HG02943 (cell line): ENCODE data around the gene PUDP.

ENCODE experiments used
- ATAC-seq: cut with Tn5 transposase; IDR thresholded peaks from one replicate; pipeline ENCODE4 v1.9.1; 2021; ENCODE audit warnings: mild to moderate bottlenecking, low read depth, moderate library complexity; ENCODE audit not compliant: unreplicated experiment

PUDP gene

DNA sequence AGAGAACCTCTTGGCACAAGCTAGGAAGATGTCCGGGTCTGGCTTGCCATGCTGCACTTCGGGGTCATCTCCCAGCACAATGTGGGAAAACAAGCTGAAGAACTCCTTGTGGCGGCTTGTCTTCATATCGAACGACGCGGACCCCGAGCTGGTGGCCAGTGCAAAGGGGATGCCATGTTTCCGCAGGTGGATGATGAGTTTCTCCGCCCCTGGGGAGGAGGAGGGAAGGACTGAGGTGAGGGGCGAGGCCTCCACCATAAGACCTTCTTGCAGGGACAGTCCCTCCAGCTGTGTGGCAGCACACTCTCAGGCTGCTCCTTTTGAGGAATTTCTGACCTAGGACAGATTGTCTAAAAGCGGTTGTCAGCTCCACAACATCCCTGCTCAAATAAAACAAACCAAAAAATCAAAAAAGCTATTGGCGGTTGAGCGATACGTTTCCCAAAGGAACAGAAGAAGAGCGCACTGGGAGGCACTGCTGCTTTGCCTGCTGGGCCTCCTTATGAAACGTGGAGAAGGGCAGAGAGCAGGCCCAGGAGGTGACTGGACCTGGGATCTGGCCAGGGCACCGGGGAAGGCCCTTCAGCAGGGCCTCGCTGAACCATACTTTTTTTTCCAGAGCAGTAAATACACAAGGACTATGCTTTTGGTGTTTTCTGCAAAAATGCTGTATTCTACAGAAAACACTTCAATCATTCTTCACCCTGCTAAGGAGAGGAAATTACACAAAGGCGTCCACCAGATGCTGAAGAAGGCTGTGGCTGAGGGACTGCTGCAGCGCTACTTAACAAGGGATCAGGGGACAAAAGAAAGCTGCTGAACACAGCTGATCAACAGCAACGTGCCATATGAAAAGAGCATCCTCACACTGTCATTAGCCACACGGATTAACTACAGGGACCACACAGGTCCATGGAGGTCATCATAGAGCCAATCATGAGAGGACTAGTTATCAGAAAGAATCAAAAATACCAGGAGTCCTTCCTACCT is 70.4 kb downstream of the PUDP start:
- no peak for ATAC-seq

DNA sequence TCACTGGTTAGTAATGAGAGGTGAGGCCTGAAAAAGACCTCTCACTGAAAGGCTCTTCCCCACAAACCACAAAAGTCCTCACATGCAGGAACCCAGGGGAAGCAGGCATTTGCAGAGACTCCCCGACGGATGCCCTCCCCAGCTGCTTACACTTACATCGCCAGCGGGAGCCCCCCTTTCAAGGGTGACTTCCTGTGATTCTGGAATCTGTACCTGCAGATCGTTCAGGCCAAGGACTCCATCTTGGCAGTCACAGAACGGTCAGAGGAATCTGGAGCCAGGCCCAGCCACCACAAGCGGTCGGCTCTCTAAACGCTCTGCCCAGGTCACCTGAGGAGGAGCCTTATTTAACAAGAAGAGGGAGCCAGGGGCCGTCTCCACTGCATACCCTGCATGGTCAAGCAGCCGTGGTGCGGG is 71.7 kb downstream of the PUDP start:
- ATAC-seq = no peak

DNA sequence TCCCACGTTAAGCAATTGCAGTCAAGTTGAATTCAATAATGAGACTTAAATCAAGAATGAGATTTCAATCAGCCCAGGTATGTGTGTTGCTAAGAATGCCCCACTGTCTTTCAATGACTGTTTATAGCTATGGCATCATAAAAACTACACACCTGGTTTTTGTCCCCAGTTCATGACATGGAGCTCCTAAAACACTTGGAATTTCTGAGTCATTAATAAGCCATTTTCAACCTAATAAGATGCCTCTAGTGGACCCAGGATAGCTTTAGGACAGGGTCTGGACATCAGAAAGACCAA is 73.1 kb downstream of the PUDP start:
- no peak for ATAC-seq

DNA sequence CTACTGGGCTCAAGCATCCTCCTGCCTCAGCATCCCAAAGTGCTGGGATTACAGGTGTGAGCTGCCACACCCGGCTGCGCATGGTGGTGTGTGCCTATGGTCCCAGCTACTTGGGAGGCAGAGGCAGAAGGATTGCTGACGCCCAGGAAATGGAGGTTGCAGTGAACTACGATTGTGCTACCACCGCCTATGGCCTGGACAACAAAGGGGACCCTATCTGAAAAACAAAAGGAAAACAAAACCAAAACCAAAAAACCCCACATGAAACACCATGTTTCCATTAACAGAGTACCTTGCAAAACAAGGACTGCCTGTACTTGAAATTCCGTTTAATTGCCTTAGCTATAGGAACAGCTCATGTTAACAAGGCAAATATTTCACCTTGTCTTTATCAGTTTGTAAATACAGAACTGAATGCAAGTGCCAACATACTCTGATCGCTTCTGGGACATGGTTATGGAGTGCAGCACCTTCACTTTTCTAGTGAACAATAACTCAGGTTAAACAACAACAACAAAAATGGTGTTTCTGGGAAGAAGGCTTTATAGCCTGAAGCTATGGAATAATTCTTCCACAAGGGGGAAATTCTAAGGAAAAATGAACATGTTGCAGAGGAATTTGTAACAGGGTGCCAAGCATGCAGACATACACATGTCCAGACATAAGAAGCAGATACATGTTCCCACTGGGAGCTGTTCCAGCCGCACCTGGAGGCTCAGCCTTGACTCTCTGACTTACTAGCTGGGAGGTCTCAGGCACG is 73.6 kb downstream of the PUDP start:
- no peak for ATAC-seq

DNA sequence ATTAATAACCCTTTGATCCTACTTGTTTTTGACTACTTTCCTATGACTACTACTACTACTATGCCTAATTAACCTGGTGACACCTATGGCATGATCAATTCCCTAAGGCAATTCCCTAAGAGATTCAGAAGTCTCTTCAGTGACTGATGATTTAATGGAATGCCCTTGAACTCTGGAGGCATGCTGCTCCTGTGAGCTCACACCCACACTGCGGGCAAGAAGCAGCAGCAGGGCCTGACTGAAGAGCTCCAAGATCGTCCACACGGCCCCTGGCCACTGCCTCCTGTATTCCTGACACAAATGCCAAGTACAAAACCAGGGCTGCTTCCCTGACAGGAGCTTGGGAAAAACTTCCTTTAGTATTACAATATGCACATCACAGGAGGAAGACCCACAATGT is 74.6 kb downstream of the PUDP start:
- no peak for ATAC-seq

DNA sequence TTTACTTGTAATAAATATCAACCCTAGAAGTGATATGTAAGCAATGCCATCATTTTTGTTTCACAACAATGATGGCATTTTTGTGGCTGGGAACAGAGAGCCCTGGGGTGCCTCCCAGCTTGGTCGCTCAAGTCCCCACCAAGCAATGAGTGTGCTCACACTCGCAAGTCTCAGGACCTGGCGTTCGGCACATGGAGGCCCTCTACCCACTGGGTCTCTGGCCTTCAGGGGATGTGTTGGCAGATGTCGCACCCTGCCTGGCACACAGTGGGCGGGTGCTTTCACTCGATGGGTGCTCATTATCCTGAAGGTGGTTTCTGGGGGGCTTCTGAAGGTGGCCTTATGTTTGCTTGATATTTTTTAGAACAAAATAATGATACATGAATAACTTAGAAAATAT is 75.1 kb downstream of the PUDP start:
- no peak for ATAC-seq

DNA sequence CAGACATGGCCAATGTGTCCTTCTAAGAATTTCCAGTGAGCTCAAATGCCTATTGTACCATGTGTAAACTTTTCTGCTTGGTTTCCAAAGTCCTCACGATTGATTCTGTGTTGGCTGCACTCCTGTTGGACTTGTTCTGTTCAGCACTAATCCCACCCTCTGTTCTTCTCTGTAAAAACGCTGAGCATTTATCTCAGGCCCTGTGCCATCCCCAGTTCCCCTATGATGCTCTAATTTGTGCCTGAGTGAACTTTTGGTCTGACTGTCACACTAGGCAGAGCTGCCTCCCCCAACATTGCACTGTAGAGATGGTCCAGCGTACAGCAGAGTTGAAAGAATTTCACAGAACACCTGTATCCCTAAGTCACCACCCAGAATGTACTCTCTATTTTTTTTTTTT is 76.6 kb downstream of the PUDP start:
- no peak for ATAC-seq

DNA sequence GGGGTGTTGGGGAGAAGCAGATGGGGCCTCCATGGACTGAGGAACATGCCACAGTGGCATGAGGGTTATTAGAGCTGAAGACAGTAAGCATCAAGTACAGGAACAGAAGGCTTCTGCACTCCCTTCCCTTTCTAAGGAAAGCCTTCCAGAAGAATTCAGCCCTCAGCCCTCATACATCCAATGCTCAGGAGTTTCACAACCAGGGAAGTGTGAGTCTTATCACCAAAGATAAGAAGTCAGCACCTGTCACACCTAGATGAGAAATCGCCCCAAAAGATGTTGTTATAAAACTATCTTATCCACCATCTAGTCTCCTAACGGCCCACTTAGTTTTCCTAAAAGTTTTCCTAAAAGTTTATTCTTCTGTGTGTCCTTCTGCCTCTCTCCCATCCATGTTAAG is 78.4 kb downstream of the PUDP start:
- no peak for ATAC-seq

DNA sequence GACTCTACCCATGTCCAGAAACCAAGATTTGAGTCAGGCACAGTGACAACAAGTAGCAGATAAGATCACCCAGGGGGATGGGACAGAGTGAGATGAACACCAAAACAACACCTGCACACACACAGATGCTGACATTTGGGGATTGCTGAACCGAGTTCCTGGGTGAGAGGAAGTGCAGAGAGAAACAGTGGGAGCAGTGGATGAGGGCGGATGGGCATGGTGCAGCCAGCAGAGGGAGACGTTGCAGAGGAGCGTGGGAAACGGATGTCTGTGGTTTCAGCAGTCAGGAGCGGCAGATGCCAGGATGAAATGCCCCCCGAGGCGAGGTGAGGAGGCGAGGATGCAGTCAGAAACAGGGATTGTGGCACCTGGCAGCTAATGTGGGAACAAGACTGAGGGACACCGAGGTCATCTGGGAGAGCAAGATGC is 79.0 kb downstream of the PUDP start:
- ATAC-seq = no peak

DNA sequence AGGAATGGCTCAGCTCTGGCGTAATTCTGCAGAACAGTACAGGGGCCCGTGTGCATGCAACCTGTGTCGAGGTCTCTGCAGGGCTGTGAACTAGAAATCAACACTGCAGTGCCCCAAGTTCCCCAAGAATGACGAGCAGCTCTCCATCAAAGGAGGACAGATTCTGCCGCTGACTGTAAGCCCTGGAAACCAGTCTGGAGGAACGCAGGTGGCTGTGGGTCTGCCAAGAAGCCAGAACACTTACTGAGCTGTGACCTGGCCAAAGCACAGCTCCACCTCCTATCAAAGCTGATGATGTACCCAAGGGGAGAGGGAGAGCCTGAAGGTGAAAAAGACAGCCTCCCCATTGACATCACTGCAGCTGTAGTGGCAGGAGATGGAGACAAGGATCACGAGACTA is 80.7 kb downstream of the PUDP start:
- ATAC-seq = no peak

DNA sequence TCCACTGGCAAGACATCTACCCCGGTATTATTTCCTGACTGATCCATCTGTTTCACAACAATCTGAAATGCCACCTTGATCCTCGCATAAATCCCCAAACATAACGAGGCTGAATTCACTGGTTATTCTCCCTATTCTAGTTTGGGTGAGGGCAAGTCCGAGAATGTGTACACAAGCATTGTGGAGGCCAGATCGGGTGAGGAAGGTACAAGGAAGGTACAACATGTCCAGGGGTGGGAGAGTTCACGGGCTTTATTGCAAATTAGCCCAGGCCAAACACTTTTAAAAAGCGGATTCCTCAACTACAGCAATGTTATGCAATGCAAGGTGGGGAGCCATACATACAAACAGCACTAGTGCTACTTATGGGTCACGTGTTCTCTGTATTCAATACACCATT is 82.5 kb downstream of the PUDP start:
- no peak for ATAC-seq

DNA sequence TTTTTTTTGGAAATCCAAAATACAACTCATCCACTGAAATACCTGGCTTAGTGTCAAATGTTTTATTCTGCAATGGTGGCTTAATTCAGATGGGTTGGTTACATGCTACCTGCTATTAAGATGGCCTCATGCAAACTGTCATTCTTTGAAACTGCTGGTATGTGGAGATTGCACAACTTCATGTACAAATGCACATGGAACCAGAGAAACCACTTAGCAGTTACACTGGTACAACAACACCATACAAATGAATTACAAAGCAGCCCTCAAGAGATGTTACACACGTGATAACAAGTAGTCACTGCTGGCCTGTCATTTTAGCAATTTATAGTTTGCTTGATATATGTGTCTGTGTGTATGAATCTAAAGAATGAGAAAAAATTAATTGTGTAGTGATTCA is 85.0 kb downstream of the PUDP start:
- no peak for ATAC-seq

DNA sequence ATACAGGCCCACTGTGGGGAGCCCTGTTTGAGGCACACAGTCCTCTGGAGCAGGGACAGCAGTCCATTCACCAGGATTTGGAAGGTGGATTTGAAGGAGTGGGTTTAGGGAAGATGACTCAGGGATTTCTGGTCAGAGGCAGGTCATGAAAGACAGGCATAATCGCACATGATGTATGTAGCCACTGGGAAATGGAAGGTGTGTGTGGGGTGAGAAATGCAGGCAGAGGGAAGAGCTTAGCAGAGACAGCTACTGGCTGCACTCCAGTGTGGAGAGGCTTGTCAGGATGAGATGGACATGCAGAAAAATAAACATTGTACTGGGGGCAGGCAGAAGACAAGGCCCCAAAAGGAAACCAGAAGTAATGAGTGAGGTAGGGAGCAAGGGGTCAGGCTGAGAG is 85.7 kb downstream of the PUDP start:
- ATAC-seq = no peak

DNA sequence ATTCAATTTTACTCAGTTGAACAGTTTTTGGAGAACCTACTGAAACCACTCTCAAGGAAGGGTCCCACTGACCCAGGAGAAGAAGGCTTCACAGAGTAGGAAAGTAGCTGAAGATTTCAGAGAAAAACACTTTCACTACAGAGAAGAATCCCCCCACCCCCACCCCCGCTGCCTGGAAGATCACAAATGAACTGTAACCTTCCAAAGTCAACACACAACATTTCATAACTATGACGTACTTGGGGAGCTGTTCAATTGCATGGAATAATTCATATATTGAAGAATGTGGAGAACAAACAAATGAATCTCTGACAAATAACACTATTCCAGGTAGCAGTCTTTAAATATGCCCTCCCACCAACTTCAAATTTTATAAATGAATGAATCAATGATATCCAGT is 86.5 kb downstream of the PUDP start:
- ATAC-seq = no peak

DNA sequence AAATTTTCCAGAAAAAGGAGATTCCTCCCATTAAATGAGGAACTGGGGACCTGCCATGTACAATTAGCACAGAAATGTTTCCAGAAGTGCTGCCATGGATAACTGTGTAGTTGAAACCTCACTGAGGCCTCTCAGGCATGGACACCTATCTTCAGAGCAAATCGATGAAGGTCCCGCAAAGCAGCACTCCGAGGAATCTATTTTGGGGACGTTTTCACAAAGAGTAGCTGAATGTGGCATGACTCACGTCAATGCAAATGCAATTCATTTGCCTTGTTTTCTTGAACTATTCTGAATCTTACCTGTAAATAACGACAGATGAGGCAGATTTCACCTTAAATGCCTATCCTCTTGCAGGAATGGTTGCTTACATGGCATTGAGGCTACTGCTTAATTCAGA is 87.5 kb downstream of the PUDP start:
- ATAC-seq = no peak

DNA sequence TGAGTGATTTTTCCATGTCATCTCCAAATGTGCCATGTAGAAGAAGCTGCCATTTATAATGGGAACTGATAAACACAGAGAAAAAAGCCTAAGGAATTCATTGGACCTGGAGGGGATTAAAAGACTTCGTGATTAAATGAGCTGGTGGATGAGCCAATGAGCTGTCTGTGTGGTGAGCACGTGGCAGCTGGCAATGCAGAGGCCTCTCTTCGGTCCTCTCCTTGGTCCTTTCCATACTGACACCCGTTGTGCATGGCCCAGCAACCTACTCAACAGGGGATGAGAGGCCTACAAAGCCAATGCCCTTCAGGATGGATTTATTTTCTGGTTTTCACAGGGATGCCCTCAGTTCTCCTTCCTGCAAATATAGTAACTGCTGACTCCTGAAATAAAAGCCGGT is 88.1 kb downstream of the PUDP start:
- no peak for ATAC-seq

DNA sequence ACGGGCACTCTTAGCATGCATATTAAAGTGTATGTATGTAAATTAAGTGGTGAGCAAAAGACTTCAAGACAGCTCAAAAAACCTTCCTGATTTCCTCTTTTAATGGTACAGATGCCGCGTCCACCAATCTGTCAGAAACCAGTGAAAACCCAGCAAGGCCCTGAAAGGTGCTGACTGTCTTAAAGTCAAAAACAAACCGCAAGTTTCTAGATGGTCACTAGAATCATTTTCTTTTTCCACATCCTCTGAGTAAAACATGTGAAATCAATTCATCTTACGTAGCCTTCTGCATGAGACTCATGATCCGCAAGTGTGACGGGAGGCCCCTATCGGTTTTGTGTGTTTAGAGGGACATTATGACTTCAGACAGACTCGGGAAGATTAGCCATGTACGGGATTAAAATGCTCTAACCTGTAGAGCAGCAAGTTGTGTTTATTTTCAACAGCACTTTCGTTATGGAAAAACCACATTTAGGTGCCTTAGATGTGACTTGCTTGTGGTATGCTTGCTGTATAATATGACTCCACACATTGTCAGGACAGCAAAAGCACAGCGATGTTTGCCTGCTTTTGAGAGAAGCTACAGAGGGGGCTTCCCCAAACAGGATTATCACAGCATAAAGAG is 88.6 kb downstream of the PUDP start:
- peak; percentile 96 for ATAC-seq

DNA sequence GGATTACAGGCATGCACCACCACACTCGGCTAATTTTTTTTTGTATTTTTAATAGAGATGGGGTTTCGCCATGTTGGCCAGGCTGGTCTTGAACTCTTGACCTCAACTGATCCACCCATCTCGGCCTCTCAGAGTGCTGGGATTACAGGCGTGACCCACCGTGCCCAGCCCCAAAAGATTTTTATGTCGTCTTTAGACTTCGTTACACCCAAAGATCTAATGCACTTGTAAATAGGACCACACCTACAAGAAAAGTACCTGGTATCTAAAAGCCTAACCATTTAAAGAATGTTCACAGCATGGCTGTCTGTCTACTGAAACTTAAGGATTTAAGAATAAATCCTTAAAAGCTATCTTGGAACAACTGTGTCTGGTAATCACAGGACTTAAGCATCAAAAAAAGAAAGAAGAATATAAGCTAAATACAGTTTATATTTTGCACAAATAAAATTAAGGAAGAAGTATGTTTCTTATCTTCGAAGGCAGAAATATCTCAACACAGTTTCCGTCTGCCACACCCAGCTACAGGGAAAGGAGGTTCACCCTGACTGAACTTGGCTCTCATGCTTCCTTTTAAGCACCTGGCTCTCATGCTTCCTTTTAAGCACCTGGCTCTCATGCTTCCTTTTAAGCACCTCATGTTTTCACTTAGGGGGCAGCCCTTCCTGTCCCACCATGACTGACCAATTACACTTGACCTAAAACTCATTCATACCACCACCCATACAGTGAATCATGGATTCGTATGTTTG is 92.4 kb downstream of the PUDP start:
- no peak for ATAC-seq

DNA sequence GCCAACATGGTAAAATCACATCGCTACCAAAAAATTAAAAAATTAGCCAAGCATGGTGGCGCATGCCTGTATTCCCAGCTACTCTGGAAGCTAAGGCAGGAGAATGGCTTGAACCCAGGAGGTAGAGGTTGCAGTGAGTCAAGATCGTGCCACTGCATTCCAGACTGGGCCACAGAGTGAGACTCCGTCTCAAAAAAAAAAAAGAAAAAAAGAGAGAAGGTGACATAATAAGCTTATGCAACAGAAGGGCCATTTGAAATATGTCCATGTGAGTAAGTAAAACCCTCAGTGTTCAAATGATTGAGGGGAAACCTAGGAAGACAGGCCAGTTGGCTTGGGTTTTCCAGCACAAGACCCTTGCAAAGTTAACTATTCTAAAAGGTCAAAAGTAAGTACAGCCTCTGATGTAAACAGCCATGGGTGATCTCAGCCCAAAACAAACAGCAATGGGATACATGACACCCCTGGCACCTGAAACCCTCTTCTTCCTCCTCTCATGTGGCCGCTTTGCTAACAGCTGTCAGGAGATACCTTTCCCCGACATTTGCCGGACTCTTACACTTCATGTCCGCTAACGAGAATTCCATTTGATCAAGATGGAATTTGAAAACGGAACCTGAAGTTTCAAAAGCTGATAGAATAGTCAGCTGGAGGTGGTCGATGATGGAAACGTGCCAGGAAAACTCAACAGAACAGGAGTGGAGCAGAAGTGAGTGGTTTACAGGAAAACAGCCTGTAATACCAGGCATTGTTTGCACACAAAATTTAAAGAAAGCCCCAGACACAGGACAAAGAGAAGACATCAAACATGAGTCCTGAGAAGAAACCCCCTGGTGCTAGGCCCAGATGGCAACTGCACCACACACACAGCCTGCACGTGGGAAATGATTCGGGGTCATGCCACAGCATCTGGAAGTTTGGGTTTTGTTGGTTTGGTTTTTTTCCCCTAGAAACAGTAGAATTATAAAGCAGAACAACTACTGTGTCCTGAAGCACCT is 93.4 kb downstream of the PUDP start:
- ATAC-seq = no peak

DNA sequence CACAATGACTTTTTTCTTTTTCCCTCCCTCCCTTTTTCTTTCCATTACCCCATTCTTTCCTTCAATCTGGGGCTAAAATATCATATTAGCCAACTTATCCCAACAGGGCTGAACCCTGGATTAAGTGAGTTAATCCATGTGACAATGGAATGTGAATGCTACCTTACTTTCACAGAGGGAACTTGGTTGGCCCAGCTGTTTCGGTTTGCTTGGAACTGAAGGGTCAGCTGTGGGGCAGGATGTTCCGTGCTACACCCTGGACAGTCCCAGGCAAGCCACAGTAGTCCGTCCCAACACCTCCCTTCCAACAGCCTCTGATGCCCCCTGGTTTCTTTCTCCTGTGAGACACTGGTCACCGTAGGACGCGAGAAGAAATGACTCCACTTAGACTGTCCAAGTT is 95.4 kb downstream of the PUDP start:
- no peak for ATAC-seq
